GM12878 (cell line): ENCODE data around the gene FAF1. TPM values are rescaled to one million over a fixed set of nuclear protein-coding genes. Genes with fewer than 3 reads are reported as not detected.

ENCODE experiments used
- CBX3 ChIP-seq: fragments of 200-600 bp; sonication (generic); IDR thresholded peaks from 2 replicates; pipeline ENCODE4 v1.6.1; 2016; ENCODE audit warnings: low read depth, borderline replicate concordance
- CHD1 ChIP-seq: IDR thresholded peaks from 2 replicates; pipeline ENCODE4 v1.6.1; 2012; ENCODE audit warnings: low read depth, low read length, improper control_type of control experiment
- CUX1 ChIP-seq: IDR thresholded peaks from 2 replicates; pipeline ENCODE4 v1.6.1; 2012; ENCODE audit warnings: improper control_type of control experiment, low read depth, low read length; ENCODE audit not compliant: insufficient replicate concordance
- DPF2 ChIP-seq: fragments of 450-650 bp; IDR thresholded peaks from 2 replicates; pipeline ENCODE4 v1.6.1; 2017; ENCODE audit warnings: mild to moderate bottlenecking
- EED ChIP-seq: sonication (generic); IDR thresholded peaks from 2 replicates; pipeline ENCODE4 v1.6.1; 2016; ENCODE audit warnings: antibody characterized with exemption, low read depth
- ELK1 ChIP-seq: IDR thresholded peaks from 2 replicates; pipeline ENCODE4 v1.6.1; 2012; ENCODE audit warnings: low read depth, low read length, improper control_type of control experiment
- EZH2 ChIP-seq: IDR thresholded peaks from 2 replicates; pipeline ENCODE4 v1.6.1; 2012; ENCODE audit warnings: low read depth, mild to moderate bottlenecking, control low read depth, inconsistent platforms, low read length, borderline replicate concordance; ENCODE audit not compliant: control insufficient read depth
- IKZF2 ChIP-seq, 2 experiments: fragments of 450-650 bp; IDR thresholded peaks; 2 replicates each; pipeline ENCODE4 v1.6.1; 2017; ENCODE audit warnings: mild to moderate bottlenecking in 2 of 2, moderate library complexity in 2 of 2
- IRF3 ChIP-seq: fragments of 450-650 bp; IDR thresholded peaks from 2 replicates; pipeline ENCODE4 v1.6.1; 2014; ENCODE audit warnings: mild to moderate bottlenecking
- IRF4 ChIP-seq: IDR thresholded peaks from 2 replicates; pipeline ENCODE4 v1.6.1; 2011; ENCODE audit warnings: low read depth, low read length
- MEF2A ChIP-seq: IDR thresholded peaks from 2 replicates; pipeline ENCODE4 v1.6.1; 2011; ENCODE audit warnings: low read depth, mild to moderate bottlenecking, low read length, moderate library complexity; ENCODE audit not compliant: insufficient read depth
- MTA2 ChIP-seq: fragments of 450-650 bp; IDR thresholded peaks from 2 replicates; pipeline ENCODE4 v1.6.1; 2016; ENCODE audit warnings: low read depth, mild to moderate bottlenecking, moderate library complexity
- NBN ChIP-seq: fragments of 450-650 bp; IDR thresholded peaks from 2 replicates; pipeline ENCODE4 v1.6.1; 2016
- NR2C2 ChIP-seq: IDR thresholded peaks from 2 replicates; pipeline ENCODE4 v1.6.1; 2011; ENCODE audit warnings: borderline replicate concordance, low read depth; ENCODE audit not compliant: control insufficient read depth, insufficient read length
- RCOR1 ChIP-seq: conservative IDR thresholded peaks from 2 replicates; pipeline ENCODE4 v1.6.1; 2012; ENCODE audit warnings: low read depth, low read length, improper control_type of control experiment
- RELA ChIP-seq: fragments of 450-650 bp; IDR thresholded peaks from 2 replicates; pipeline ENCODE4 v1.8.0; 2014; ENCODE audit warnings: borderline replicate concordance; ENCODE audit not compliant: partially characterized antibody
- SMAD5 ChIP-seq: IDR thresholded peaks from 2 replicates; pipeline ENCODE4 v1.6.1; 2016; ENCODE audit warnings: antibody characterized with exemption, low read depth
- ZBTB11 ChIP-seq: fragments of 450-650 bp; formaldehyde crosslinking; IDR thresholded peaks from 2 replicates; pipeline ENCODE4 v1.5.0; 2022; ENCODE audit warnings: mild to moderate bottlenecking, missing genetic modification characterization
- polyA plus RNA-seq, 11 experiments: library from polyadenylated mRNA; depleted of rRNA in 4 of 11; unstranded in 6 of 11; stranded (reverse) in 5 of 11; fragments of >200 nt; fragmentation: Nextera tagmentation in 4 of 11; fragmentation: Illumina TruSeq in 1 of 11; extraction: Ambion mirVana in 4 of 11; extraction: Trizol in 1 of 11; gene quantifications; 1 replicate in 1 of 11; 2 replicates in 10 of 11; pipeline versions ENCODE4 v1.2.1 to v1.2.3, GENCODE V29; 2011 to 2016; ENCODE audit warnings: inconsistent platforms in 2 of 11, missing spikeins in 2 of 11, low read depth in 1 of 11
- total RNA-seq, 4 experiments: library from RNA; depleted of rRNA in 3 of 4; stranded (reverse); fragments of >200 nt in 3 of 4; fragmentation: Illumina TruSeq in 1 of 4; extraction: Trizol in 1 of 4; gene quantifications; 2 replicates each; pipeline versions ENCODE4 v1.2.1 to v1.2.3, GENCODE V29; 2013 to 2021

The FAF1 gene
- total and polyA plus RNA-seq, 10 of the 15 experiments (the other 5 are each of a cell fraction or from before 2014, with no cell fraction given) = 8.6 to 54.5 (median 23.7) TPM

- TF ChIP-seq CUX1 = no peak
- TF ChIP-seq DPF2 = peak; percentile 88
- no peak for TF ChIP-seq NR2C2
- TF ChIP-seq MTA2 = no peak
- peak; percentile 88 for TF ChIP-seq SMAD5
- peak; percentile 75; the same call in 1 of the 2 replicates for TF ChIP-seq MEF2A
- TF ChIP-seq IKZF2 (IDR thresholded peaks at IDR 0.05) = peak in 1 of 2 experiments; percentile 30; a peak in 1 of 4 replicates
- TF ChIP-seq IRF3 = no peak
- TF ChIP-seq CHD1 = no peak
- no peak for TF ChIP-seq ZBTB11
- 0 out of 2 replicates have a peak, but pooled peaks have one; percentile 41 for TF ChIP-seq ELK1
- TF ChIP-seq NBN = peak; percentile 78; the same call in 1 of the 2 replicates
- no peak for TF ChIP-seq CBX3
- peak; percentile 46; the same call in 1 of the 2 replicates for TF ChIP-seq EED
- TF ChIP-seq IRF4 = no peak
- TF ChIP-seq RCOR1 = no peak
- TF ChIP-seq RELA = peak; percentile 94
- no peak for TF ChIP-seq EZH2
Observed at GRCh38 chr1:50959913-50960844, at the start of gene FAF1 (continued).
